Tibial nerve (tissue), 3 donors: ENCODE measurements around the gene LMBR1L.

Experiments
- CTCF ChIP-seq, 5 experiments: fragments of 200-600 bp in 3 of 5; fragments of 450-650 bp in 2 of 5; sonication (generic) in 3 of 5; IDR thresholded peaks; one replicate each; pipeline ENCODE4 v1.5.1; 2016 to 2019; ENCODE audit warnings: antibody characterized with exemption in 5 of 5, mild to moderate bottlenecking in 3 of 5, moderate library complexity in 2 of 5
- POLR2A ChIP-seq, 2 donors: fragments of 450-650 bp; IDR thresholded peaks; one replicate each; pipeline ENCODE4 v1.6.1; 2017; ENCODE audit warnings: antibody characterized with exemption in 2 of 2, mild to moderate bottlenecking in 2 of 2, moderate library complexity in 2 of 2

GRCh38 chr12:49100380-49100779 lies 10.3 kb downstream of the LMBR1L start:
- TF ChIP-seq CTCF (IDR thresholded peaks at IDR 0.05) (no peak), POLR2A (IDR thresholded peaks at IDR 0.05) (no peak)
